Measurements from ENCODE around the gene RIC8A.

The RIC8A gene

DNA sequence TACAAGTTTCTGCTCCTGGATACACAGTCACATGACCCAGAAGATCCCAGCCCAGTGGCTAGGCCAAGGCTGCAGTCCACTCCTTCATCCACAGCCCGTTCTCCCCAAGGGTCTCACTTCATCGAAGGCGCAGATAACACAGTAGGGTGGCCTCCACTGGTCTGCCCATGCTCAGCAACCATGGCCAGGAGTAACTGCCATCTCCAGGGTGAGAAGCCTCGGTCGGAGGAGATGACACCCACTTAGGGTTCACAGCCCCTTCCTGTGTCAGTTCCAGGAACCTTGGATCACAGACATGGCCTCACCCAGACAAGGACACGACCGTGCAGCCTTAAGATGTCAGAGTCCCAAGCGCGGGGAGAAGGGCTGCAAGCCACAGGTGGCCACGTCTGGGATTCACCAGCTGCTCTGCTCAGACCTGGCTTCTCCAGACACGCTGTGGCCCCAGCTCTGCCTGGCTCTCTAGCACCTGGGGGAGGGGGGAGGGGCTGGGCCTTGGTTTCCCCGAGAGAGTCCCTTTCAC lies 2.9 kb upstream of the RIC8A start:
- DNase-seq (ENCODE audit: low spot score) = no peak

DNA sequence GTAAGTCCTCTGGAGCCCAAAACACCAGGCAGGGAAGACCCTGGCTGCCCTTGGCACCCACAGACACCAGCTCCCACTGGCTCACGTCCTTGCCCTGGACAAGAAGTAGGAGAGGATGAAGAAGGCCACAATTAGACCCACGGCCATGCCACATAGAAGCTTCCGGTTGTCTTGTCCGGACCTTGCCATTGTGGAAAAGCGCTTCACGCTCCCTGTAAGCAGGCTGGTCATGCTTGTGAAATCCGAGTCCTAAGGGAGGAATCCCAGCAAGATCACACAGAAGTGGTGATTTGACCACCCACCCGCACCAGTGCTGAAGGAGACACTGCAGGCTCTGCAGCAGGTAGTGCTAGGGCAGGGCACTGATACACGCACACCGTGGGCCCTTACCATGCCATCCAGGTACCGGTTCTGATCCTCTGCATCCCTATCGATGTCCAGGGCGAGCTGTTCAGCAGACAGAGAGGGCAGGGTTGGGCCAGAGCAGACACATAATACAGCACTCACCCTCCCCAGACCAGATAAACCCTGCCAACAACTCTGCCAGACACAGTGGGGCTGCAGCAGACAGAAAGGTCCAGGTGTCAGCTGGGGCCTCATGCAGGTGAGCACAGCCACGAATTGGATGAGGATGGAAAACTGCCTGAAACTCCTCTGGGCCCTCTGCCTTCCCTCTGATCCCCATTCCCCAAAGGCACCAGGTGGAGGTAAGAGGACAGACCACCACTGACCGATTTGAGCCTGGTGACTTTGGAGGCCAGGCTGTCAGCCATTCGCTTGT lies 2.1 kb upstream of the RIC8A start:
- DNase-seq (ENCODE audit: low spot score) = no peak

DNA sequence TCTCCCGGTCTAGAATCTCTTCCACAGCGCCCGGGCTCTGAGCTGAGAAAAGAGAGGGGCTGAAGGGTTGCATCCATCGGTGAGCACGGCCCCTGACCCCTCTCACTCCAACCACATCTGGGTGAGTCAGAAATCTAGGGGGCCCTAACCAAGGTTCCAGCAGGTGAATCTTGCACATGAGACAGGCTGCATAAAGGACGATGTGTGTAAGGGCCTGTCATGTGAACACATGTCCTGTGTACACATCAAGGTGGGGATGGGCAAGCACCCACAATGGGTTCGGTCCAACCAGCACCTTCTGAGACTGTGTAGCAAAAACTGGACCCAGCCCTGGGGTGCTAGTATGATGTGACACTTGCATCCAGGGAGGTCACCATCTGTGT lies 1.5 kb upstream of the RIC8A start:
- DNase-seq (ENCODE audit: low spot score) = no peak

DNA sequence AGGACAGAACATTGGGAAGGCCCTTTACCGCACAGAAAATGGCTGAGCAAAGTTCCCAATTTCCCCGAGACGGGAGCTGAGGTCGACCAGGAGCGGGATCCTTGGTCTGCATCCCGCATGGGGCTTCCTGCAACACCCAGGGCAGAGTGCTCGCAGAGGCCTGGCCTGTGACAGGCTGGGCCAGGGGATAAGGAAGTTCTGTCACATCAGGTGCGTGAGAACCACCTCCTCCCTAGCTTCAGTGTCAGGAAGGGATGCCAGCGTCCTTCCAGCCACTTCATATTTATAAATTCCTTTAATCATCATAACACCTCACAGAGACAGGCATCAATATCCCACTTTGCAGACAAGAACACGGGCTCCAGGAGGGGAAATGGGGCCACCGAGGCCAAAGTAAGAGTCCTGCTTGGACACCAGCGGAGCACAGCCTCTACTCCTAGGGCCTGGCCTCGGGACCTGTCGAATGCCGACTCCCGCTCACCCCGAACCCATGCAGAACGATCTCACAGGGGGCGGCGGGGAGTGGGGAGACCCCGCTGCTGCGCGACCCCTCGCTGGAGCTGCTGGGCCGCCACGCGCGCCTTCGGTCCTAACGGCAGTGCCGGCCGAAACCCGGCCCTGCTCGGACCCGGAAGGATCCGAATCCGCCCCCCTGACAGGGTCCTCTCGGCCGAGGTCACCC lies 841 bp upstream of the RIC8A start:
- peak; percentile 36 for DNase-seq (ENCODE audit: low spot score)

DNA sequence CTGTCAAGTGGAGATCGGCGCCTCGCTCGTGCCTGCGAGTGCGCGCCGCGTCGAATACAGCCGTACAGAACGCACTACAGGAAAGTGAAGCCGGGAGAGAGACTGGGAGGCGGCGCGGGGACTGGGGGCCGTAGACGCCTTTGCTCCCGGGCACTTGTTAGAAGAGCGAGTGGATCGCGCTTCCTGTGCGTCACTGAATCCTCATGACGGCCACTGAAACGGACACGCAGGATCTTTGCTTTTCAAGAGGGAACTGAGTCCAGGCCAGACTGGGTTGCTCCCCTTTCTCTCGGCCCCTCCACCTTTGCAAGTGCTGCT lies 314 bp downstream of the RIC8A start:
- no peak for DNase-seq (ENCODE audit: low spot score)

DNA sequence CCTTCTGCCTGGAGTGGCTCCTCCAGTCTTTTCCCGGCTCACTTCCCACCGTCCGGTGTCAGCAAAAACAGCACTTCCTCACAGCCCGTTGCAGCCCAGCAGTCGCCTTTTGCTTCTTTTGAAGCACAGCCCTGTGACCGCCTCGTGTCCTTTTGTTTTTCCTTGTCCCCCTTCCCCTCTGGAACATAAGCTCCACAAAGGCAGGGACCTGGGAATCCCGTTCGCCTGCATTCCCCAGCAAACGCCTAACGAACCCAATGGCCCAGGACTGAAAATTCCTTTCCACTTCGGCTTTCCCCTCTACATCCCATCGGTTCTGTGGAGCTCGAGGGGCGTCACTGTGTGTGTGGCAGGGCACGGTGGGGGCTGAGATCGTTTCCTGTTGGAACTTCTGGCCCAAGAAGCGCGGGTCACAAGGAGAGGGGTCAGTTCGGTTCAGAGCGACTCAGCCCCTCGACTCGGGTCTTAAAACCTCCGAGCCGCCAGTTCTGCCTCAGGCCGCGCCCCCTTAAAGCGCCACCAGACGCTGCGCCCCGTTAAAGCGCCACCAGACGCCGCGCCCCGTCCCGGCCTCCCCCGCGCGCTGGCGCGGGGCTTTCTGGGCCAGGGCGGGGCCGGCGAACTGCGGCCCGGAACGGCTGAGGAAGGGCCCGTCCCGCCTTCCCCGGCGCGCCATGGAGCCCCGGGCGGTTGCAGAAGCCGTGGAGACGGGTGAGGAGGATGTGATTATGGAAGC lies 841 bp downstream of the RIC8A start:
- peak; percentile 74 for DNase-seq (ENCODE audit: low spot score)

DNA sequence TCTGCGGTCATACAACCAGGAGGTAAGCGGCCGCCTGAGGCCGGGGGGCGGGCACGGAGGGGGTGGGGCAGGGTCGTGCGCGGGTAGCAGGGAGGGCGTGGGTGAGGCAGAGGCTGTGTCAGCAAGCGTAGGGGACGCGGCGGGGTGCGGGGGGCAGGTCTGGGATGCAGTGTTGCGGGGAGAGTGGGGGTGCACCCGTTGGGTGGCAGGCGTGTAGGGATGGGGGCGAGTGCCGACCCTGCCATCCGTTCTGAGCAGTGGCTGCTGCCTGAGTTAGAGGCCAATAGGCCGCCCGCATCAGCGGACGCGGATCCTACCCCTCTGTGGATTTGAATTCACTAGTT lies 1.4 kb downstream of the RIC8A start:
- no peak for DNase-seq (ENCODE audit: low spot score)

DNA sequence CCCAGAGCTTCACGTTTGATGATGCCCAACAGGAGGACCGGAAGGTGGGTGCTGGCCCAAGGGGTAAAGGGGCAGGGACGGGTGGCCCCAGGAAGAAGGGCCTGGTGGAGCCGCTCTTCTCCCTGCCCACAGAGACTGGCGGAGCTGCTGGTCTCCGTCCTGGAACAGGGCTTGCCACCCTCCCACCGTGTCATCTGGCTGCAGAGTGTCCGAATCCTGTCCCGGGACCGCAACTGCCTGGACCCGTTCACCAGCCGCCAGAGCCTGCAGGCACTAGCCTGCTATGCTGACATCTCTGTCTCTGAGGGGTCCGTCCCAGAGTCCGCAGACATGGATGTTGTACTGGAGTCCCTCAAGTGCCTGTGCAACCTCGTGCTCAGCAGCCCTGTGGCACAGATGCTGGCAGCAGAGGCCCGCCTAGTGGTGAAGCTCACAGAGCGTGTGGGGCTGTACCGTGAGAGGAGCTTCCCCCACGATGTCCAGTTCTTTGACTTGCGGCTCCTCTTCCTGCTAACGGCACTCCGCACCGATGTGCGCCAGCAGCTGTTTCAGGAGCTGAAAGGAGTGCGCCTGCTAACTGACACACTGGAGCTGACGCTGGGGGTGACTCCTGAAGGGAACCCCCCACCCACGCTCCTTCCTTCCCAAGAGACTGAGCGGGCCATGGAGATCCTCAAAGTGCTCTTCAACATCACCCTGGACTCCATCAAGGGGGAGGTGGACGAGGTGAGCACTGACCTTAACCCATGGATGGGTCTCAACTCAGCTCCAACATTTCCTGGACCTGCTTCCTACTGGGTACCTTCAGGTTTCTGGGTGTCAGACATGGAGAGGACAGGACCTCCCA lies 2.0 kb downstream of the RIC8A start:
- DNase-seq (ENCODE audit: low spot score) = no peak

DNA sequence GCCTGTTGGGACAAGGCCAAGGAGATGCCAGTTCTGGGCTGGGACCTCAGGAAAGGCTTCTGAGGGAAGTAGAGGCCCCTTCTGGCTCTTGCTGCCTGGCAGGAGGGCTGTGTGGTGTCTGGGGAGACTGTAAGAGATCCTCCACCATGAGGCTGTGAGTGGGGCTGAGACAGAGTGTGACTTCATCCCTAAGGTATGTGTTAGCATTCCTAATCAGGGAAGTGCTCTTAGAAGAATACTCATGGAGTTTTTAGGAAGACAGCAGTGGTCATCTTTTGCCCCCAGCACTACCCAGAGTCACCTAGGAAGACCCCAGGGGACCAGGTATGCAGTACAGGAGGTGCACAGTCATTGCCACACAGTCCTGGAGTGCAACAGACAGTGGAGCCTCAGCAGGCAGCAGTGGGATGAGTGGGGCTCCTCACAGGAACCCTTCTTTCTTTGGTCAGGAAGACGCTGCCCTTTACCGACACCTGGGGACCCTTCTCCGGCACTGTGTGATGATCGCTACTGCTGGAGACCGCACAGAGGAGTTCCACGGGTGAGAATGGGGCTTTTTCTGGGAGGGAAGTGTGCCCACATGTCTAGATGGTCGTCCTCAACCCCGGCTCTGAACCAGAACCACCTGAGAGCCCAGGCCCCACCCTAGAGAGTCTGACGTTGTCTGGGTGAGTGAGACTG lies 2.8 kb downstream of the RIC8A start:
- no peak for DNase-seq (ENCODE audit: low spot score)

DNA sequence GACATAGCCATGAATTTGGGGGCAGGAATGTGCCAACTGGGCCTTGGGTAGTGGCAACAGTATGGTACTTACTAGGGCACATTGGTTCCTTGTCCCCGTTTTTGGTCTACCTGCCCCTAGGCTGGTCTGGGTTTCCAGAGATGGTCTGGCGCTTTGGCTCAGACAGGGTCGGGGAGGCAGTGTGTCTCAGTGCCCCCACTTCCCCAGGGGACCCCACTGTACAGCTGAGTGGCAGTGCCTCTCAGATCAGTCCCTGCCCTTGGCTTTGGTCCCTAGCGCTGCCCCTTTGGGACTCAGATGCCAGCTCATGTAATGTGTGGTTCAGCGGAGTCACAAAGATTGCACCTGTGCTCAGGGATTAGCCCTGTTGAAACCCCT lies 3.3 kb downstream of the RIC8A start:
- no peak for DNase-seq (ENCODE audit: low spot score)

DNA sequence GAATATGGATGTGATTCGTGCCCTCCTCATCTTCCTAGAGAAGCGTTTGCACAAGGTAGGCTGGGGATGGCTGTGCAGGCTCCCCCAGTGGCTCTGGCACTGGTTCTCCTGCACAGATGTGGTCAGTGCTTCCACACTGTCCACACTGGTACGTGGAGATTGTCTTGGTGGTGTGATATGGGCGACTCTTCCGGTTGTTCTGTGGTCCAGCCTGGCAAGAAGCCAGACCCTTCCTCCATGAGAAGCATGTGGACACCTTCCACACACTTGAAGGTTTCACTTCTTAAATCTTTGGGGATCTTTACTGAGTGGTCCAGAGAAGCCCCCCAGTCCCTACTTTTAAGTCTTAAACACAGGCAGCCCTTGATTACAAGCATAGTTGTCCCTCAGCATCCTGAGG lies 3.8 kb downstream of the RIC8A start:
- DNase-seq (ENCODE audit: low spot score) = no peak

DNA sequence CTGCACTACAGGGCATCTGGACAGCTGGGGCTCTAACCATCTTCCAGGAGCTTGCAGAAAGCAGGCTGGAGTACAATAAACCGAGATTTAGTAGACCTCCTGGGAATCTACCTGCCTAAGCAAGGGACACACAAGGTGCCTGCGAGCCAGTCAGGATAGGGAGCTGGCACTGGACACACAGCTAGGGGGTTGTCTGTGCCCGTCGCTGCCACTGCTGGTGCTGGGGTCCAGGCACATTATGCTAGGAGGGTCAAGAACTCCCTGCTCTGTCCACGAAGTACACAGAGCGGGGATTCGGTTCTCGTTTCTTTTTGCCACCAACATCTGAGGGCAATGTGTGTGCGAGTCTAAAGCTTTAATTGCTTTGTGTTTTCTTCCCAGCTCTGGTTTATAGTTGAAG lies 4.2 kb downstream of the RIC8A start:
- DNase-seq (ENCODE audit: low spot score) = no peak

DNA sequence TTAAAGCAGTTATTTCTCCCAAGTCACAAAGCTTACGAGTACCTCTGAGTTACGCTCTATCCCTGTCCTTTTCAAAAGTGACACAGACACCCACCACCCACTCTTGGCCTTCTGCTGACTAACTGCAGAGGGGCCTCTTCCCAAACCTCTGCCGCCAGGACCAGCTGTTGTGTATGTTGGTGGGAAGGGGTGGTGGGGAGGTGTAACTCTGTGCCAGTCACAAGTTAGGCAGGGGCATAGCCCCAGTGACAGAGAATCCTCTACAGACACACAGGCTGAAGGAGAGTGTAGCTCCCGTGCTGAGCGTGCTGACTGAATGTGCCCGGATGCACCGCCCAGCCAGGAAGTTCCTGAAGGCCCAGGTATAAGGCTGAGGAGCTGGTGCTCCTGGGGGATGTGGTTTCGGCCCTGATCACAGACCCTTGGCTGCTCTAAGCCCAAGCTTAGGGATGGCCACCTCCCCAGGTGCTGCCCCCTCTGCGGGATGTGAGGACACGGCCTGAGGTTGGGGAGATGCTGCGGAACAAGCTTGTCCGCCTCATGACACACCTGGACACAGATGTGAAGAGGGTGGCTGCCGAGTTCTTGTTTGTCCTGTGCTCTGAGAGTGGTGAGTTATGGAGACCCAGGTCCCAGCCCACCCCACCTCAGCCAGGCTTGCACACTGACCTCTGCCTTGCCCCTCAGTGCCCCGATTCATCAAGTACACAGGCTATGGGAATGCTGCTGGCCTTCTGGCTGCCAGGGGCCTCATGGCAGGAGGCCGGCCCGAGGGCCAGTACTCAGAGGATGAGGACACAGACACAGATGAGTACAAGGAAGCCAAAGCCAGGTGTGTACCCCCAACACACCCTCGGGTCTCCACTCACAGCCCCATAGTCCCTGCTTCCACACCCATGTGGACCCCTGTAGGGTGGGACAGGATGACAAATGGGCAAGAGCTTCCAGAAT lies 4.9 kb downstream of the RIC8A start:
- DNase-seq (ENCODE audit: low spot score) = no peak

DNA sequence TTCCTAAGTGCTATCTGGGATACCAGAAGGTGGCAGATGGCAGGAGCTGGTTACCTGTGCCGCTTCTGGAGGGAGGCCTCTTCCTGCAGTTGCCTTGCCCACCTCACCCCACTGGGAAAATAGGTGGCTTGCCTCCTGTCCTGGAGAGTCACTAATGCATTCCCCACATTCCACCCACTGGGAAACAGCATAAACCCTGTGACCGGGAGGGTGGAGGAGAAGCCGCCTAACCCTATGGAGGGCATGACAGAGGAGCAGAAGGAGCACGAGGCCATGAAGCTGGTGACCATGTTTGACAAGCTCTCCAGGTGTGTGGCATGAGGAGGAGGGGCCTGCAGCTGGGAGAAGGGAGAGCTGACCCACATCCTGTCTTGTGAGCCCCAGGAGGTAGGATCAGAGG lies 5.6 kb downstream of the RIC8A start:
- no peak for DNase-seq (ENCODE audit: low spot score)

DNA sequence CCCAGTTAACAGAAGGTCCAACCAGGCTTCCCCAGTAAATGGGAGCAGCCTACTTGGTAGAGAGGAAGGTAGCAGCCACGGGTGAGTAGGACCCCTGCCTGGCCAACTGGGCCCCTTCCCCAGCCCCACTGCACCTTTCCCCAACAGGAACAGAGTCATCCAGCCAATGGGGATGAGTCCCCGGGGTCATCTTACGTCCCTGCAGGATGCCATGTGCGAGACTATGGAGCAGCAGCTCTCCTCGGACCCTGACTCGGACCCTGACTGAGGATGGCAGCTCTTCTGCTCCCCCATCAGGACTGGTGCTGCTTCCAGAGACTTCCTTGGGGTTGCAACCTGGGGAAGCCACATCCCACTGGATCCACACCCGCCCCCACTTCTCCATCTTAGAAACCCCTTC lies 6.6 kb downstream of the RIC8A start:
- DNase-seq (ENCODE audit: low spot score) = no peak

DNA sequence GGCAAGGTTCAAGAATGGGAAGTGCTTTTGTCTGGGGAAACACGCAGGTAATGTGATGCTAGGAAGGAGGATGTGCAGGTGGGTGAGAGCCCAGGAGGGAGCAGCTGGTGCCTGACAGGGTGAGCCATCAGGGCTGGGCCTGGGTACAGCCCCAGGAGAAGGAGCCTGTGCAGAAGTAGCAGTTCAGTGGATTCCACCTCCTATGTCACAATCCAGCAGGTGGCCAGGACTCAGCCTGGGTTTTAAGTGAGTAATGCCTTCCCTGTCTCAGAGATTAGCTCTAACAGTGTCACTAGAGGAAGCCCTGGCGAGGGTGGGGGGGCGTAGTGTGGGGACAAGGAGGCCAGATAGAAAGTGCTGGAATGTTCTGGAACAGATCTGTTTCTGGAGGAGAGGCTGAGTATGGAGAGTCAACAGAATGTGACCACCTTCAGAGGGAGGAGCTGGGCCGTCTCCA lies 8.1 kb downstream of the RIC8A start:
- no peak for DNase-seq (ENCODE audit: low spot score)

DNA sequence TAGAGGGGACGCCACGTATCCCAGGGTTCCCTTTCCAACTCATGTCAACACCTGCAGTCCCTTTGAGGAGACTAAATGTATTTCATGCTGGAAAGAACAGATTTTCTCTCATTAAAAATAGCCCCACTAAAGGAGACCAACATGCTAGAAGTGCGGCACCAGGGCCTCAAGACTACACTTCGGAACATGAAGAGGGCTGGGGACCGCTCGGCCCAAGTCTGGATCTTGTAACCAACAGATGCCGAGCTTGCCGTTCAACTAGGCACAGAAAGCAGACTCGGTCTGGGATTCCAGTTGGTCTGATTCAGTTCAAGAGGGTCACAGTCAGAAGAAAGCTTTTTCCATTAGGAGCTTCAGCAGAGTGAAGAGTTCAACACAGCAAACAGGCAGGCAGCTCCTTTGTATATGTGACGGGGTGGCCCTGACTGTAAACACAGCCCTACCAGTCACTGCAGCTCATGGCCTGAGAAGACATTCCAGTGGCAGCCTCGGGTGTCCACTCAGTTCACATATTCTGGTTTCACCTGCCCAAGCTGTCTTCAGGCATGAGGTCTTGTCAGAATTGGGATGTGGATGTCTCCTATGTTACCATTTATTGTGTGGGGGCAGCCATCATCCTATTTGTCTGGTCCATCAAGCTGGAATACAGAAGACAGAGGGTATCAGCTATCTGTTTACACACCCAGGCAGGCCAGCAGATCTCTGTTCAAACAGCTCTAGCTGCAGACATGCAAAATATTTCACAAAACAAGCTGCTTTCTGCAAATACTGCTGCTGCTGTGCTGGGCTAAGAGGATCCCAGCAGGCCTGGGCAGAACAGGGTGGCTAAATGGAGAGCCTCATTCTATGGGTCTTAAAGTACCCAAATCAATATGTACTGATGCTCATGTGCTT lies 8.8 kb downstream of the RIC8A start:
- no peak for DNase-seq (ENCODE audit: low spot score)

DNA sequence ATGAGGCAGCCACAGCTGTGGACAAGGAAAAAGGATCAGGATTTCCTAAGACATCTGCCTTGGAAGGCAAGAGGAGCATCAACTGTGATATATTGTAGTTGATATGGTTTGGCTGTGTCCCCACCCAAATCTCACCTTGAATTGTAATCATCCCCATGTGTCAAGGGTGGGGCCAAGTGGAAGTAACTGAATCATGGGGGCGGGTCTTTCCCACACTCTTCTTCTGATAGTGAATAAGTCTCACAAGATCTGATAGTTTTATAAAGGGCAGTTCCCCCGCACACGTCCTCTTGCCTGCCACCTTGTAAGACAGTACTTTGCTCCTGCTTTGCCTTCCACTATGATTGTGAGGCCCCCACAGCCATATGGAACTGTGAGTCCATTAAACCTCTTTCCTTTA lies 10.2 kb downstream of the RIC8A start:
- no peak for DNase-seq (ENCODE audit: low spot score)

DNA sequence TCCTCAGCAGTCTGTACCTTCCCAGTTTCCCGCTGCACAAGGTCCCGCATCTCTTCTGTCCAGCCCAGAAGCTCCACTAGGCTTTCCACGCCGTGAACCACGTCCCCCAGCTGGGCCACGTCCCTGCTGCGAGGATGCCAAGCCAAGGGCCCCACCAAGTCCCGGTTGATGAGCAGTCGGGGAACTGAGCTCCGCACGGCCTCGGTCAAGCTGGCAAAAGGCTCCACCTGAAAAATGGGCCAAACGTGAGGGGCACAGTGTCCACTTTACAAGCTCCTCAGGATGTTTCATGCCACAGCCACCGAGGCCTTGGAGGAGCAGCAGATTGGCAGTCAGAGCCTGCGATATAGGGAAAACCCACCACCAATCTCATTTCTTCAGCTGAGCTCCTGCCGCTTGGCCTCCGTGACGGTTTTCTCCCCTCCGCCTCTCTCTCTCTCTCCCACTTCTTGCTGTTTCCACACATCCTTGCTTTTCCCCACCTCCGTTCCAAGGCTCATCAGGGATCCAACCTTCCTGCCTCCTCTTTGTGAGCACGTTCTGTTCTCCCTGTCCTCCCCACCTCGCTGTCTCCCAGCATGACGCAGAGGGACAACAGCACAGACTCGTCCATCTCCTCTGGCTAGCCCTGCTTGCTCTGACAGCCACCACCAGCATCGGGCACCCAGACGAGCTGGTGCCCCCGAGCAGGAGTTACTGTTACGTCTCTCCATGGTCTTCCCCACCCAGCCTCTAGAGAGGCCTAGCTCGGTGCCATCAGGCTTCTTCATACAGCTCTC lies 11.5 kb downstream of the RIC8A start:
- DNase-seq (ENCODE audit: low spot score) = no peak
